Fibroblast of mammary gland (primary cell): ENCODE data around the gene NT5DC1.

ENCODE experiments used
- DNase-seq: peaks from one replicate; pipeline ENCODE4 v3.0.0-alpha.2; 2010; ENCODE audit warnings: low read depth
- H3K4me3 ChIP-seq: 2 replicates; pipeline ENCODE4 v1.5.1; 2011; ENCODE audit warnings: low read depth, mild to moderate bottlenecking, low read length, moderate library complexity; ENCODE audit not compliant: control insufficient read depth
- CTCF ChIP-seq: conservative IDR thresholded peaks from 2 replicates; pipeline ENCODE4 v1.5.1; 2011; ENCODE audit warnings: low read depth, low read length, inconsistent platforms; ENCODE audit not compliant: control insufficient read depth, insufficient read depth

NT5DC1 gene

DNA sequence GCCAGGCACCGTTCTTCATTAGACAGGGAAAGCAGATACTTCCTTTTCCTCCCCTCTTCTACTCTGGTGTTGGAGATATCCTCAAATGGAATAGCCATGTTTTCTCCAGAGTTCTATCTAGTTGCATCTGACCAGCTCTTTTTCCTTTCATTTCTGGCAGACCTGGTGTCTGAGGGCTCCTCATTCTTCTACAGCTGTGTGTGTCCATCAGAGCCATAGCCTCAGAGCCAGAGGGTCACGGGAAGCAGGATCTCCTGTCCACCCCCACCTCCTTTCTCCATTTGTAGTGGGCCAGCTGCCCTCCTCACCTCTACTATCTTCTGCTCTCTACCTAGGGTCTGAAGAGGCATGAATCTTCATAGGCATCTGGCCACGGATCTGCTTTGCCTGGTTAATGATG, 96.2 kb downstream of the NT5DC1 start:
- TF ChIP-seq CTCF = no peak
- no peak overlapping the region for H3K4me3 ChIP-seq
- no peak for DNase-seq

GRCh38 chr6:116200619-116201249, 100.1 kb downstream of the NT5DC1 start:
- H3K4me3 ChIP-seq = no peak overlapping the region
- peak; percentile 6 for DNase-seq

GRCh38 chr6:116201538-116201937, 100.9 kb downstream of the NT5DC1 start:
- no peak for TF ChIP-seq CTCF
- no peak overlapping the region for H3K4me3 ChIP-seq
- DNase-seq = no peak

More at GRCh38 chr6:116200619-116201249, 100.1 kb downstream of the NT5DC1 start:
- TF ChIP-seq CTCF = no peak

GRCh38 chr6:116205281-116205680, 104.6 kb downstream of the NT5DC1 start:
- DNase-seq = no peak
- no peak for TF ChIP-seq CTCF
- H3K4me3 ChIP-seq = no peak overlapping the region

GRCh38 chr6:116206231-116206903, 105.7 kb downstream of the NT5DC1 start:
- H3K4me3 ChIP-seq = no peak overlapping the region
- TF ChIP-seq CTCF = no peak
- DNase-seq = peak; percentile 53

DNA sequence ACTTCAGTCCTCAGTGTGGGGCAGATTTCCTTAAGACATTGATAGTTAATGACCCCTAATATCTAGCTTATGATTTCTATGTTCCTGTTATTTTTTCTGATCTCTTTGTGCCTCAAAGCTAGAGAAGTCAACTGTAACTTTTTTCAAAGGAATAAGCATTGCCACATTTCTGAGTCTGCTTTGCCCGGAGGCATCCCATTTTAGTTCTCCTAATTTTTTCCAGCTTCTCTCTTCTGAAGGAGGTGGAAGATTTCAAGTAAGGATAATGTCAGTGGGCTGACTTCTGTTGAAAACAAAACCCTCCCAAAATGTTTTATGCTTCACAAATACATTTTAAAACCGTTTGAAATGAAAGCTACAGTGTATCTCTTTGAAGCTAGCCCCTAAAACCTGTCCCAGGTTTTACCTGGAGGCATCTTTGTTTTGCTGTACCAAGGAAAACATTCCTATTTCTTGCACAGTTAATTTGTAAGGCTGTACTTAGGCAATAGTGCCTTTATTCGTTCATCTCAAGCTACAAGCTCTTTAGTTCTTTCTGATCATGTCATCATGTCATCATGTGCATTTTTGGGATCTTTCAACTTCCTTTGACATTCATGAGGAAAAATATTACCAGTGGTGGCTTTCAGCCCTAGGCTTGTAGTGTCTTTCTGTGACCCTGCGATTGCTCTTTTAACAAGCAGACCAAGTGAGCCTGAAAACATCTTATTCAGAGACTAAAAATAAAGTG, 107.6 kb downstream of the NT5DC1 start:
- no peak for DNase-seq
- TF ChIP-seq CTCF = no peak
- no peak overlapping the region for H3K4me3 ChIP-seq
